Measurements from ENCODE around the gene ABCC2. TPM values are rescaled to one million over a fixed set of nuclear protein-coding genes. Genes with fewer than 3 reads are reported as not detected.
"Not testable (repeated sequence)": the region's sequence is repeated elsewhere in the genome, so short reads cannot be mapped to it uniquely, and the experiment has no call there.

Gene ABCC2
- polyA plus RNA-seq, 1 donor = 1.0 TPM

DNA sequence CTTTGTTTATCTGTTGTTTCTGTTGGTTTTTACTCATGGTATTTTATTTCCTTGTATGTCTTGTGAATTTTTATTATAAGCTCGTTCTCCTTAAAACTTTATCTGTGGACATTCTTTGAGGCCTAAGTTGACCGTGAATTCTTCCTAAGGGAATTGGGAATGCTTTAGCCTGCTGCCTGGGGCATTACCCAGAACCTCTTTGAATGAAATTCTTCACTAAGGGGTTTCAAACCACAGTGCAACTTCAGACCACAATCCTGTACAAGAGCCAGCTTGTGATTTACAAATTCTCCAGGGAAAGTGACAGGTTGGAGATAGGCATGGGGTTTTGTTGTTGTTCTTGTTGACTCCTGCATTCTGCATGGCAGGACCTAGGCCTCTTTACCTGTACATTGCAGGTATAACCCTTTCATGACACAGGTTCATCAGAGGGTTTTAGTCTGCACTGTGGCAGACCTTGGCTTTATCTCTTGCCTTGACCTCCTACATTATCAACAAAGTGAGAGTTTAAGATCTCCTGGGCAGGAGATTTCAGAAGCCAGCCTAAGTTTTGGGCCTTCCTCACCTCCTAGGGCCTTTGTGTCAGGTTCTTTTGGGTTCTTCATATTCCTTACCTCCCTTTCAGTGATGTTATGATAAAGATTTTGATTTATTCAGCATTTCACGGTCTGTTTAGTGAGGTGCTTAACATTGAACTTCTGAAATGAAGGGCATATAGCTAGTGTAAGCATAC lies 70.2 kb downstream of the ABCC2 start:
- DNase-seq (ENCODE audit: low read depth) = no peak

GRCh38 chr10:99853655-99854054 lies 71.2 kb downstream of the ABCC2 start:
- DNase-seq (ENCODE audit: low read depth) = no peak

- DNase-seq (ENCODE audit: low read depth) = peak; percentile 51
Observed at GRCh38 chr10:99854860-99855259, 72.4 kb downstream of the ABCC2 start.

DNA sequence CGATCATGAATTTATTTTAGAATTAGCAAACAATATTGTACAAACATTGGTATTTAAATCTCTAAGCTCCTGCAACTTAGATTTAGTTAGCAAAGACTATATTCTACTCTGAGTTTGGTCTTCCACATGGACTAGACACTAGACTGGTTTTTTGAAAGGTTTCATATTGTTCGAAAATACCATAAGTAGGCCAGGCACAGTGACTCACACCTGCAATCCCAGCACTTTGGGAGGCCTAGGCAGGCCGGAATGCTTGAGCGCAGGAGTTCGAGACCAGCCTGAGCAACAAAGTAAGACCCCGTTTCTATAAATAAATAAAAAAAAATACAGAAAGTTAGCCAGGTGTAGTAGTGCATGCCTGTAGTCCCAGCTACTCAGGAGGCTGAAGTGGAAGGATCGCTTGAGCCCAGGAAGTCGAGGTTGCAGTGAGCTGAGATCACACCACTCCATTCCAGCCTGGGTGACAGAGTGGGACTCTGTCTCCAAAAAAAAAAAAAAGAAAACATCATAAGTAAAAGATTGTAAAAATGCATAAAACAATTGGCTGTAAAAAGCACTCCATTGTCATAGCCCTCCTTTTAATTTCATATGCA lies 73.1 kb downstream of the ABCC2 start:
- no peak for DNase-seq (ENCODE audit: low read depth)

GRCh38 chr10:99858849-99859248 lies 76.4 kb downstream of the ABCC2 start:
- no peak for DNase-seq (ENCODE audit: low read depth)

DNA sequence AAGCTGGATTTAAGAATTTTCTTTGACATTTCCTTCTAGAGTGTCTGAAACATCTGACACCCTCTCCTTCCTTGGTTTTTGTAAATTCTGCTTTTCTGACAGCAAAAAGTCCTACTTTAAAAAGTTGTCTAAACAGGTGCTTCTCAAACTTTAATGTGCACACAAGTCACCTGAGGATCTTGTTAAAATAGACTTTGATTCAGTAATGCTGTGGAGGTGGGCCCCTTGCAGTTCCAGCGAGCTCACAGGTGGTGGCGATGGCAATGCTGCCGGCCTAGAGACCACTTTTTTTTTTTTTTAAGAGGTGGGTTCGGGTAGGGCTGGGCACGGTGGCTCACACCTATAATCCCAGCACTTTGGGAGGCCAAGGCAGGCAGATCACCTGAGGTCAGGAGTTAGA lies 77.1 kb downstream of the ABCC2 start:
- no peak for DNase-seq (ENCODE audit: low read depth)

DNA sequence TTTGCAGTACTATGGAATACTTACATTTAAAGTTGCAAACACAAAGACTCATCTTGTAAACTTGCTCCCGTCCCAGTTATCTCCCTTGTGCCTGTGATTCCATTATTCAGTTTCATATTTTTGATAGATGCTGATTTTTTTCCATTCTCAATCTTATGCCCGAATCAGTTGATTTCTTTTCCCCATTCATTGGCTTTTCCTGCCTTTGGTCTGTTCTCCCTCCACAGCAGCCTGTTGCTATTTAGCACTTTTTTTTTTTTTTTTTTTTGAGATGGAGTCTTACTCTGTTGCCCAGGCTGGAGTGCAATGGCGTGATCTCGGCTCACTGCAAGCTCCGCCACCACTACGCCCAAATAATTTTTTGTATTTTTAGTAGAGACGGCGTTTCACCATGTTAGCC lies 78.0 kb downstream of the ABCC2 start:
- DNase-seq (ENCODE audit: low read depth) = no peak

DNA sequence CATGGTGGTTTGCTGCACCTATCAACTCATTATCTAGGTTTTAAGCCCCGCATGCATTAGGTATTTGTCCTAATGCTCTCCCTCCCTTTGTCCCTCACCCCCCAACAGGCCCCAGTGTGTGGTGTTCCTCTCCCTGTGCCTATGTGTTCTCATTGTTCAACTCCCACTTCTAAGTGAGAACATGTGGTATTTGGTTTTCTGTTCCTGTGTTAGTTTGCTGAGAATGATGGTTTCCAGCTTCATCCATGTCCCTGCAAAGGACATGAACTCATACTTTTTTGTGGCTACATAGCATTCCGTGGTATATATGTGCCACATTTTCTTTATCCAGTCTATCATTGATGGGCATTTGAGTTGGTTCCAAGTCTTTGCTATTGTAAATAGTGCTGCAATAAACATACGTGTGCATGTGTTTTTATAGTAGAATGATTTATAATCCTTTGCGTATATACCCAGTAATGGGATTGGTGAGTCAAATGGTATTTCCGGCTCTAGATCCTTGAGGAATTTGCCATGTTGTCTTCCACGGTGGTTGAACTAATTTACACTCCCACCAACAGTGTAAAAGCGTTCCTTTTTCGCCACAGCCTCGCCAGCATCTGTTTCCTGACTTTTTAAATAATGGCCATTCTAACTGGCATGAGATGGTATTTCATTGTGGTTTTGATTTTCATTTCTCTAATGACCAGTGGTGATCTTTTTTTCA lies 81.2 kb downstream of the ABCC2 start:
- not testable (repeated sequence) for DNase-seq (ENCODE audit: low read depth)

- not testable (repeated sequence) for DNase-seq (ENCODE audit: low read depth)
Observed at GRCh38 chr10:99867250-99867649, 84.8 kb downstream of the ABCC2 start.

DNA sequence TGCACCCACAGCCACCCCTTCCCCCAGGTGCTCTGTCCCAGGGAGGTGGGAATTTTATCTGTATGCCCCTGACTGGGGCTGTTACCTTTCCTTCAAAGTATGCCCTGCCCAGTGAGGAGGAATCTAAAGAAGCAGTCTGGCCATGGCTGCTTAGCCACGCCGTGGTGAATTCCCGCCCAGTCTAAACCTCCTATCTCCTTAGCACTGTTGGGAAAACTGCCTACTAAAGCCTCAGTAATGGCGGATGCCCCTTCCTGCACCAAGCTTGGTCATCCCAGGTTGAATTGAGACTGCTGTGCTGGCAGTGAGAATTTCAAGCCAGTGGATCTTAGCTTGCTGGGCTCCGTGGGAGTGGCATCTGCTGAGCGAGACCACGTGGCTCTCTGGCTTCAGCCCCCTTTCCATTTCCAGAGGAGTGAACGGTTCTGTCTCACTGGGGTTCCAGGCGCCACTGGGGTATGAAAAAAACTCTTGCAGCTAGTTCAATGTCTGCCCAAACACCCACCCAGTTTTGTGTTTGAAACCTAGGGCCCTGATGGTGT lies 87.2 kb downstream of the ABCC2 start:
- DNase-seq (ENCODE audit: low read depth) = no peak

GRCh38 chr10:99870123-99870730 lies 87.8 kb downstream of the ABCC2 start:
- DNase-seq (ENCODE audit: low read depth) = no peak

- DNase-seq (ENCODE audit: low read depth) = no peak
Observed at GRCh38 chr10:99872367-99873162, 90.1 kb downstream of the ABCC2 start.

- no peak for DNase-seq (ENCODE audit: low read depth)
Observed at GRCh38 chr10:99873846-99874245, 91.4 kb downstream of the ABCC2 start.

DNA sequence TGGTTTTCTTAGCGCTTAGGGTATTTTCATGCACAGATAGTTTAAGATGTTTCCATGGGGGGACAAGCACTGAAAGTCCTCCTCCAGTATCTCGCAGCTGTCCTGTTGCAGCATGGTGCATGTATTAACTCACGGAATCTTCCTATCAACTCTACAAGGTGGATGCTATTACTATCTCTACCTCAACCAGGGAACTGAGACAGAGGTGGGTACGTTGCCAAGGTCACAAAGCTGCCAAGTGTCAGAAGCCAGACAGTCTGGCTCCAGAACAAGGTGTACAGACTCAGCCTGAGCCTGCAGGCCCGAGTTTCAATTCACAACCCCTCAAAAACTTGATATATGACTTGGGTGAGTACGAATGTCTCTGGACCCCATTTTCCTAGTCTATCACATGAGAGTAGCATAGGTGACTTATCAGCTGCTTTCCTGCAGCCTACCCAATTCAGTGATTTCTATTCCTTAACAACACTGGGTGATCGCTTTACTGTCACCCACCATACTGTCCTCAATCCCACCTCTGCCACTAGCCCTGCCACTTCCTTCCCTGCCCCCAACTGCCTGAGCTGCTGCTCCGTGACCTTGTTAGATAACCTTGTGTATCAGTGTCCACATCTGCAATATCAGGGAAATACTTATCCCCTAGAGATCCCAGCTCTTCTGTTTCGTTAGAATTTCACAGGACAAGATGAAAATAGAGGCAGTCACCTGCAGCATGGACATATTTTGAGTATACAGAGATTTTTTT lies 92.1 kb downstream of the ABCC2 start:
- no peak for DNase-seq (ENCODE audit: low read depth)

GRCh38 chr10:99875473-99875872 lies 93.0 kb downstream of the ABCC2 start:
- DNase-seq (ENCODE audit: low read depth) = no peak

DNA sequence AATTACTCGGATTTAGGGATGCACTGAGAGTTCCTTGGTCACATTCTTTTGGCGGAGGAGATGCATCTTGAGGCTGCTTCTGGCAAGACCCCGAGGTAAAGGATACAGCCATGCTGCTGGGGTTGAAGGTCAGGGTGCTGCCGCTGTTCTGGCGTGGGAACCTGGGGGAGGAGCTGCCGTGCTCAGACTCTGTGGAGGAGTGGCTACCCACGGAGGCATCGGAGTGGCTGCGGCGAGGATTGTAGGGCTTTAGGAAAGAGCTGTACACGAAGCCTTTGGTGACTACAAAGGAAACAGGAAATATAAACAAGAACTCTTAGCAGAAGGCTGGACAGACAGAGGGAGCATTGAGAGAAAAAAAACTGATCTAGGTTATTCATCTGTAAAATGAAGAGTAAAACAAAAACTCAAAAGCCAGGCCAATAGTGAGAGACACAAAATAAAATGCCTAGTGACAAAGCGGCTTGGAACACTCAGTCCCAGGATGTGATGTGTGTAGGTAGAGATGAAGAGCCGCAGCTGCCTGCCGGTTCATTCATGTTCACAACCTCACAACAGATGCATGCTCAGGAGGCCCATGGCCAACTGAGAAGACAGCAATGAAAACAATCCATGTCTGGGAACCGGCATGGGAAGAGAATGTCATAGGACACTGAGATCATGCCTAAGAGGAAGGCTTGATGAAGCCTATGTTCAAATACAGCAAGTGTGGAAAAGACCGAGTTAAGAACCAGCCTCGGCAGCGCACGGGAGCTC lies 97.8 kb downstream of the ABCC2 start:
- DNase-seq (ENCODE audit: low read depth) = no peak

DNA sequence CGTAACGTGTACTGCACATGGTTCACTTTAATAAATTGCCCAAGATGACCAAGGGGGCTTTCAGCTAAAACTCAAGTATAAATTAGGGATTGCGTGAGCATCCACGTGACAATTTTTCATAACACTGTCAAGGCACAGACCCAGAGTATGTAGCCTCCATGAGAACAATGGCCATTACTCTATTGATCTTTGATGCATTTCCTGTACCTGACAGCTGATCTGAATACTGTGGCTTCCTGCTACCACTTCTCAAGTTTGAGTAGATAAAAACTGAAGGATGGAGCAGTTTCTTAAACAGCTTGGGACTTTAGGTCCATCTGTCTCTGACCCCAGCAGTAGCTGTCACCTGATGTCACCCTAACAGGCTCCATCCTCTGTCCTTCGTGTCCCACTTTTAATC lies 98.9 kb downstream of the ABCC2 start:
- DNase-seq (ENCODE audit: low read depth) = no peak

DNA sequence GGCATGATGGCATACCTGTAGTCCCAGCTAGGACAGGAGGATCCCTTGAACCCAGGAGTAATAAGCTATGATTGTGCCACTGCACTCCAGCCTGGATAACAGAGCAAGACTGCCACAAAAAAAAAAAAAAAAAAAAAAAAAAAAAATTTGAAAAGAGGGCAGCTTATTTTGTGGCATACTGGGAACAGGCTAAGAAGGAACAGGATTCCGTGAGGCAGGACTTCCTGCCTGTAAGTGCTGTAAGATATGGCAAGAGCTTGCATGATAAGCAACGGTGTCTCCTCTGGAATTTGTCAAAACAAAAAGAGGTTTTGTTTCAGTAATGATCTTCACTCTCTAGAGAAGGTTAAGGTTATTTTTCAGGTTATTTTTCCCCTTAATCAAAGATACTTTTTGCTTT lies 101.1 kb downstream of the ABCC2 start:
- DNase-seq (ENCODE audit: low read depth) = no peak

DNA sequence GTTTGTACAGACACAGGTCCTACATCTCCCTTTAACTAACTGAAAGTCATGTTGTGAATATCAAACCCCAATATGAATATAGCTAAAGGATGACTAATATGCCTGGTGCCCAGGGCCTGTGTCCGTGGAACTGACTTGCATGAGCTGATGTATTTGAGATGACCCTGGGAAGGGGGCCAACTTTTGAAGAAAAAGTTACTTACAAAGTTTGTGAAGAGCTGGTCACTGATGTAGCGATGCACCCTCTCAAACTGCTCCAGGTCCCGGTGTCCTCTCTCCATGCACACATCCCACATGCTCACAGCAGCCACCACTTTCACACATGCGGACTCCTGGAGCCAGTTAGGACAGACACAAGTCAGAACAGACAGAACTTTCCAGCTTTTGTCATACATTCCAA lies 106.2 kb downstream of the ABCC2 start:
- DNase-seq (ENCODE audit: low read depth) = no peak

GRCh38 chr10:99894613-99895012 lies 112.2 kb downstream of the ABCC2 start:
- no peak for DNase-seq (ENCODE audit: low read depth)

Measured in forelimb muscle (tissue), 1 donor.